ENCODE results near the gene SMIM35. TPM values are rescaled to one million over a fixed set of nuclear protein-coding genes. Genes with fewer than 3 reads are reported as not detected.

The SMIM35 gene
- total RNA-seq, 1 experiment from 2014 or later, result not detected

GRCh38 chr11:117959438-117960149 is 127.2 kb downstream of the SMIM35 start:
- DNase-seq (ENCODE audit: low spot score), result no peak

GRCh38 chr11:117958949-117959348 is 127.8 kb downstream of the SMIM35 start:
- no peak for DNase-seq (ENCODE audit: low spot score)

Other genes starting within 250 kb of the SMIM35 start
- 2.1 and 2.9 TPM in 2 replicates for gene FXYD6, start 210.3 kb downstream of the SMIM35 start, total RNA-seq (2014; rRNA removed; shearing (Covaris generic))
- gene TMPRSS13, start 157.6 kb downstream of the SMIM35 start, total RNA-seq (2014; rRNA removed; shearing (Covaris generic)), result not detected in 2 replicates
- 0.12 TPM in 1 of 2 replicates, not detected in the other for gene IL10RA, start 100.6 kb downstream of the SMIM35 start, total RNA-seq (2014; rRNA removed; shearing (Covaris generic))
- not detected in 2 replicates for gene TMPRSS4, start 9.9 kb downstream of the SMIM35 start, total RNA-seq (2014; rRNA removed; shearing (Covaris generic))
- 0.84 TPM in 1 of 2 replicates, not detected in the other for gene SCN4B, start 65.9 kb upstream of the SMIM35 start, total RNA-seq (2014; rRNA removed; shearing (Covaris generic))
- not detected in 2 replicates for gene SCN2B, start 89.7 kb upstream of the SMIM35 start, total RNA-seq (2014; rRNA removed; shearing (Covaris generic))
- not detected in 2 replicates for gene JAML, start 138.0 kb upstream of the SMIM35 start, total RNA-seq (2014; rRNA removed; shearing (Covaris generic))
- 1.8 and 2.0 TPM in 2 replicates for gene MPZL3, start 165.4 kb upstream of the SMIM35 start, total RNA-seq (2014; rRNA removed; shearing (Covaris generic))
- not detected in 2 replicates for gene MPZL2, start 177.3 kb upstream of the SMIM35 start, total RNA-seq (2014; rRNA removed; shearing (Covaris generic))
- gene CD3E, start 217.8 kb upstream of the SMIM35 start, total RNA-seq (2014; rRNA removed; shearing (Covaris generic)), result not detected in 2 replicates

All from A172 (cell line).